Panc1 (cell line): ENCODE data around the gene IL17RE. TPM values are rescaled to one million over a fixed set of nuclear protein-coding genes. Genes with fewer than 3 reads are reported as not detected.

Experiments used
- ATAC-seq: fragments of 200-7000 bp; cut with Tn5 transposase; 2 replicates; pipeline ENCODE4 v1.9.1; 2020; ENCODE audit warnings: mild to moderate bottlenecking, moderate library complexity
- BruUV-seq: library from RNA; stranded (reverse); fragments of 400-500 nt; replicated peaks from 2 replicates; lab custom pipeline; 2021; lab: Mats Ljungman, UMichigan
- CTCF ChIA-PET: fragments of 300-600 bp; sonication (Branson Sonifier 250); formaldehyde crosslinking; loops from one replicate; lab custom pipeline; 2022; ENCODE audit warnings: antibody characterized with exemption; lab: Charles Lee
- POLR2A ChIA-PET: fragments of 300-600 bp; sonication (Branson Sonifier 250); formaldehyde crosslinking; loops from one replicate; lab custom pipeline; 2022; ENCODE audit warnings: antibody characterized with exemption; lab: Charles Lee
- DNase-seq: peaks from one replicate; pipeline ENCODE4 v3.0.0-alpha.2; 2010; ENCODE audit warnings: low read depth, low spot score
- H3K27ac ChIP-seq: 2 replicates; pipeline ENCODE4 v1.5.1; 2011; ENCODE audit warnings: mild to moderate bottlenecking, low read length, inconsistent platforms
- H3K27me3 ChIP-seq: fragments of 200-500 bp; sonication (Bioruptor generic); 2 replicates; pipeline ENCODE4 v1.6.0; 2014; ENCODE audit warnings: low read length, inconsistent platforms; ENCODE audit not compliant: control insufficient read depth, insufficient read depth
- H3K36me3 ChIP-seq: fragments of 200-500 bp; sonication (Bioruptor generic); 2 replicates; pipeline ENCODE4 v1.5.1; 2014; ENCODE audit warnings: inconsistent platforms, mild to moderate bottlenecking, low read length, moderate library complexity; ENCODE audit not compliant: control insufficient read depth, insufficient read depth
- H3K4me1 ChIP-seq: 2 replicates; pipeline ENCODE4 v1.5.1; 2011; ENCODE audit warnings: inconsistent platforms, mild to moderate bottlenecking, low read length, moderate library complexity; ENCODE audit not compliant: control insufficient read depth, insufficient read depth
- H3K4me3 ChIP-seq, 2 experiments: 2 replicates each; pipeline ENCODE4 v1.5.1; 2011 to 2012; ENCODE audit warnings: low read depth in 2 of 2, low read length in 2 of 2, mild to moderate bottlenecking in 2 of 2, inconsistent platforms in 1 of 2, moderate library complexity in 1 of 2
- H3K9me3 ChIP-seq: fragments of 200-500 bp; sonication (Bioruptor generic); 2 replicates; pipeline ENCODE4 v1.5.1; 2014; ENCODE audit warnings: low read depth, mild to moderate bottlenecking, inconsistent platforms, low read length, moderate library complexity; ENCODE audit not compliant: control insufficient read depth, insufficient read depth
- POLR2AphosphoS5 ChIP-seq: IDR thresholded peaks from 2 replicates; pipeline ENCODE4 v1.6.1; 2012; ENCODE audit warnings: mild to moderate bottlenecking, low read depth, low read length, moderate library complexity
- SIN3A ChIP-seq: IDR thresholded peaks from 2 replicates; pipeline ENCODE4 v1.6.1; 2012; ENCODE audit warnings: low read depth, mild to moderate bottlenecking, low read length, moderate library complexity, borderline replicate concordance; ENCODE audit not compliant: insufficient read depth
- TCF7L2 ChIP-seq: IDR thresholded peaks from 2 replicates; pipeline ENCODE4 v1.6.1; 2011; ENCODE audit warnings: mild to moderate bottlenecking, low read depth, low read length, inconsistent platforms
- in situ Hi-C: cut with HindIII; loops from 2 replicates; pipeline ENCODE4 v1.10.0; 2016; ENCODE audit warnings: low sequenced_read_pairs, low pct_unique_long_range_greater_than_20kb
- intact Hi-C: fragments of 100-400 bp; cut with micrococcal nuclease; formaldehyde crosslinking; loops from one replicate; pipeline ENCODE4 v1.10.0; 2022; ENCODE audit not compliant: unreplicated experiment
- total RNA-seq: library from RNA; stranded (reverse); gene quantifications from one replicate; pipeline ENCODE4 v1.2.1, GENCODE V29; 2021; ENCODE audit not compliant: unreplicated experiment
- TF ChIP-seq, protein P1 (sequence below): fragments of 450-650 bp; IDR thresholded peaks from 2 replicates; pipeline ENCODE4 v1.5.1; 2017; ENCODE audit warnings: mild to moderate bottlenecking
- TF ChIP-seq, protein P2 (sequence below), 2 experiments: IDR thresholded peaks; 2 replicates each; pipeline ENCODE4 v1.6.1; 2011 to 2012; ENCODE audit warnings: low read depth in 2 of 2, control low read depth in 1 of 2, low read length in 1 of 2, mild to moderate bottlenecking in 1 of 2, moderate library complexity in 1 of 2; ENCODE audit not compliant: insufficient read depth in 1 of 2

IL17RE gene
- total RNA-seq, 1 experiment from 2014 or later, result 1.1 TPM

DNA sequence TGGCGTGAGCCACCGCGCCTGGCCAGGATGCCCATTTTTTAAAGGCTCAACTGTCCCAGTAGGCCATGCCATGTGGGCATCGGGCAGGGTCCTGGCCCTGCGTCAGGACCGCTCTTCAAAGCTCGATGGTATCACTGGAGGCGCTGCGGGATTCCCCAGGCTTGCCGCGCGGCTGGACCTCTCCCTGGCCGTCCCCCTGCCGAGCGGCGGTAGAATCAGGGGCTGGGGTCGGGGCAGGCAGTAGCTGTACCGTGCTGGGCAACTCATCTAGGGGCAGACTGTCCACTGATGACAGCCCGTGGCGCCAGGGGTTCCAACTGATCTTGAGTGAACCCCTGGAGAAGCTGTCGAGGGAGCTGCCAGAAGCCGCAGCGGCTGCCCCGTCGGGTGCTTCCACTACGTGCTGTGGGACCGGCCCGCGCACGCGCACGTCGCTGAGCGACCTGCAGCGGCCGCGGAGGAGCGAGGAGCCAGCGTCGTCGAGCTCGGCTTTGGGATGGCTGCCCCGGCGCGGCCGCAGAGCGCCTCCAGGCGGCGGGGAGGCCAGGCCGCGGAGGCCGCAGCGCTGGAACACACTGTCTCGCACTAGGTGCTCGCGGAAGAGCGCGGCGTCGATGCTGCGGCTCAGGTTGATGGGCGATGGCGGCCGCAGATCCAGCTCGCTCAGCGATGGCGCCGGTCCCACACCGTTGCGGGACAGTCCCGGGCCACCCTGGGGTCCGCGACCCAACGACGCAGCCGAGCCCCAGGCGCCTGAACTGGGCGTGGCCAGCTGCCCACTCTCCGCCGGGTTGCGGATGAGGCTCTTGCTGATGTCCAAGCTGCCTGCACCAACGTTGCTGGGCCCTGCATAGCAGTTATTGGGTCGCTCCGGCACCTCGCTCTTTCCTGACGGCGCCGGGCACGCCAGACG lies 43.7 kb downstream of the IL17RE start:
- H3K9me3 ChIP-seq, result no peaks in the 10 kb centered on the region
- TF ChIP-seq POLR2AphosphoS5 (peak; percentile 78; the same call in 1 of the 2 replicates), TCF7L2 (no peak), SIN3A (peak; percentile 50; the same call in 1 of the 2 replicates)
- TF ChIP-seq, protein P1, sequence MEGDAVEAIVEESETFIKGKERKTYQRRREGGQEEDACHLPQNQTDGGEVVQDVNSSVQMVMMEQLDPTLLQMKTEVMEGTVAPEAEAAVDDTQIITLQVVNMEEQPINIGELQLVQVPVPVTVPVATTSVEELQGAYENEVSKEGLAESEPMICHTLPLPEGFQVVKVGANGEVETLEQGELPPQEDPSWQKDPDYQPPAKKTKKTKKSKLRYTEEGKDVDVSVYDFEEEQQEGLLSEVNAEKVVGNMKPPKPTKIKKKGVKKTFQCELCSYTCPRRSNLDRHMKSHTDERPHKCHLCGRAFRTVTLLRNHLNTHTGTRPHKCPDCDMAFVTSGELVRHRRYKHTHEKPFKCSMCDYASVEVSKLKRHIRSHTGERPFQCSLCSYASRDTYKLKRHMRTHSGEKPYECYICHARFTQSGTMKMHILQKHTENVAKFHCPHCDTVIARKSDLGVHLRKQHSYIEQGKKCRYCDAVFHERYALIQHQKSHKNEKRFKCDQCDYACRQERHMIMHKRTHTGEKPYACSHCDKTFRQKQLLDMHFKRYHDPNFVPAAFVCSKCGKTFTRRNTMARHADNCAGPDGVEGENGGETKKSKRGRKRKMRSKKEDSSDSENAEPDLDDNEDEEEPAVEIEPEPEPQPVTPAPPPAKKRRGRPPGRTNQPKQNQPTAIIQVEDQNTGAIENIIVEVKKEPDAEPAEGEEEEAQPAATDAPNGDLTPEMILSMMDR, result peak; percentile 88
- TF ChIP-seq, protein P2, sequence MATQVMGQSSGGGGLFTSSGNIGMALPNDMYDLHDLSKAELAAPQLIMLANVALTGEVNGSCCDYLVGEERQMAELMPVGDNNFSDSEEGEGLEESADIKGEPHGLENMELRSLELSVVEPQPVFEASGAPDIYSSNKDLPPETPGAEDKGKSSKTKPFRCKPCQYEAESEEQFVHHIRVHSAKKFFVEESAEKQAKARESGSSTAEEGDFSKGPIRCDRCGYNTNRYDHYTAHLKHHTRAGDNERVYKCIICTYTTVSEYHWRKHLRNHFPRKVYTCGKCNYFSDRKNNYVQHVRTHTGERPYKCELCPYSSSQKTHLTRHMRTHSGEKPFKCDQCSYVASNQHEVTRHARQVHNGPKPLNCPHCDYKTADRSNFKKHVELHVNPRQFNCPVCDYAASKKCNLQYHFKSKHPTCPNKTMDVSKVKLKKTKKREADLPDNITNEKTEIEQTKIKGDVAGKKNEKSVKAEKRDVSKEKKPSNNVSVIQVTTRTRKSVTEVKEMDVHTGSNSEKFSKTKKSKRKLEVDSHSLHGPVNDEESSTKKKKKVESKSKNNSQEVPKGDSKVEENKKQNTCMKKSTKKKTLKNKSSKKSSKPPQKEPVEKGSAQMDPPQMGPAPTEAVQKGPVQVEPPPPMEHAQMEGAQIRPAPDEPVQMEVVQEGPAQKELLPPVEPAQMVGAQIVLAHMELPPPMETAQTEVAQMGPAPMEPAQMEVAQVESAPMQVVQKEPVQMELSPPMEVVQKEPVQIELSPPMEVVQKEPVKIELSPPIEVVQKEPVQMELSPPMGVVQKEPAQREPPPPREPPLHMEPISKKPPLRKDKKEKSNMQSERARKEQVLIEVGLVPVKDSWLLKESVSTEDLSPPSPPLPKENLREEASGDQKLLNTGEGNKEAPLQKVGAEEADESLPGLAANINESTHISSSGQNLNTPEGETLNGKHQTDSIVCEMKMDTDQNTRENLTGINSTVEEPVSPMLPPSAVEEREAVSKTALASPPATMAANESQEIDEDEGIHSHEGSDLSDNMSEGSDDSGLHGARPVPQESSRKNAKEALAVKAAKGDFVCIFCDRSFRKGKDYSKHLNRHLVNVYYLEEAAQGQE (IDR thresholded peaks at IDR 0.05; ENCODE audit: insufficient read depth in 1 of 2, low read depth in 2 of 2, low read length in 1 of 2), result peak in 1 of 2 experiments; percentile 23; a peak in 2 of 4 replicates
- ChIA-PET POLR2A (interaction anchor here (0.6 to 0.8 kb wide), 3 partner anchors 58 to 209 kb away, joined by 3 to 5 read pairs (median 3); no protein-coding TSS in a partner anchor), CTCF (interaction anchor here (1.0 to 1.7 kb wide), 4 partner anchors 13 to 143 kb away, joined by 3 to 16 read pairs (median 5); partner anchors contain the start of genes CRELD1 and RPUSD3)
- BruUV-seq, result no TSS peak
- no peaks in the 10 kb centered on the region for H3K36me3 ChIP-seq
- peak overlapping the region; percentile 83 for H3K27ac ChIP-seq
- H3K4me3 ChIP-seq, result peak overlapping the region; percentile 58 to 70
- in situ Hi-C loops (no loop called here), intact Hi-C loops (no loop called here)
- DNase-seq, result no peak
- H3K27me3 ChIP-seq, result no peaks in the 10 kb centered on the region
- ATAC-seq, result peak; percentile 90
- no peaks in the 10 kb centered on the region for H3K4me1 ChIP-seq

DNA sequence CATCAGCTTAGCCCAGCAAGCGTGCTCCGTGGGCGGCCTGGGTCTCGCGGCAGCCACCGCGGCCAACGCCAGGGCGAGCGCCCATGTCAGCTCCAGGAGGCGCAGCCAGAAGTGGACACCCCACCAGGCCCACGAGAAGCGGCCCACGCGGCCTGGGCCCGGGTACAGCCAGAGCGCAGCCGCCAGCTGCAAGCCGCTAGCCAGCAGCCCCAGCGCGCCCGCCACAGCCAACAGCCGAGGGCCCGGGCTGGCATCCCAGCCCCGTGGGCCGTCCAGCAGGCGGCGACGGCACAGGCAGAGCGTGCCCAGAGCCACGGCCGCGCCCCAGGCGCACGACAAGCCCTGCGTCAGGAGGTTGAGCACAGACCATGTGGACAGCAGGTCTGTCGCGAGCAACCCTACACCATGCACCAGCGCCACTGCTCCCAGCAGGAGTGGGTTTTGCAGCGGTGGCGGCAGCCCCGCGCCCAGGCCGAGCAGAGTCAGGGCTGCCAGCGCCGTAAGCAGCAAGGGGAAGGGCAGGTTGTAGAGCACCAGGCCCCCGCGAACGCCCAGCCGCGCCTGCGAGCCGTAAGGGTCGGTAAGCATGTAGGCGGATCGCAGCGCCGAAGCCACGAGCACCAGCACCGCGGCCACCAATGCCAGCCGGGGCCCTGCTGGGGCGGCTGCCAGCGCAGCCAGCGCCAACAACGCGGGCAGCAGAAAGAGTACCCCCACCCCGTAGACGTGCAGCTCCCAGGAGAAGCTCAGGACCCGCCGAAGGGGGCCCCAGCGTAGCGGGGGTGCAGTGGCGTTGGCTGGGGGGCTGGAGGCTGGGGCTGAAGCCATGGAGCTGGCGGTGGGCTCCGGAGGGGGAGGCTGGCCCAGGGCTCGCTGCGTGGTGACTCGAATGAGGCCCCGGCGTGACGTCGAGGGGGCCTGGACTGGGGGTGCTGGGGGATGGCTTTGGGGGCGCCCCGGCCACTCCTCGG lies 44.7 kb downstream of the IL17RE start:
- in situ Hi-C loops (no loop called here), intact Hi-C loops (no loop called here)
- CTCF ChIA-PET, result interaction anchor here (1.2 to 1.7 kb wide), 3 partner anchors 14 to 103 kb away, joined by 3 to 16 read pairs (median 7); partner anchors contain the start of genes CRELD1 and RPUSD3
- no peaks in the 10 kb centered on the region for H3K36me3 ChIP-seq
- H3K9me3 ChIP-seq, result no peaks in the 10 kb centered on the region
- no peaks in the 10 kb centered on the region for H3K4me1 ChIP-seq
- peak overlapping the region; percentile 58 to 70 for H3K4me3 ChIP-seq
- POLR2A ChIA-PET, result interaction anchor here (0.6 to 0.7 kb wide), 2 partner anchors 76 to 208 kb away, joined by 3 to 5 read pairs; no protein-coding TSS in a partner anchor
- H3K27me3 ChIP-seq, result no peaks in the 10 kb centered on the region
- ATAC-seq, result peak; percentile 89
- no peak for DNase-seq
- BruUV-seq, result no TSS peak
- peak; percentile 50; the same call in 1 of the 2 replicates for TF ChIP-seq POLR2AphosphoS5
- TF ChIP-seq, protein P1, result peak; percentile 38
- TF ChIP-seq, protein P2 (IDR thresholded peaks at IDR 0.05; ENCODE audit: insufficient read depth in 1 of 2, low read depth in 2 of 2, low read length in 1 of 2), result no peak; a peak in 1 of 4 replicates
- peak; percentile 69; the same call in 1 of the 2 replicates for TF ChIP-seq SIN3A
- no peak for TF ChIP-seq TCF7L2
- peak overlapping the region; percentile 69 for H3K27ac ChIP-seq
